Mesenchymal stem cell (in vitro differentiated cells and primary cell): Measurements from ENCODE around the gene C2orf81.
A peak's percentile ranks its signal among the peaks of the same experiment; 100 is the strongest.
"Not testable (repeated sequence)": the region's sequence is repeated elsewhere in the genome, so short reads cannot be mapped to it uniquely, and the experiment has no call there.

Experiments
- DNase-seq: peaks from one replicate; pipeline ENCODE4 v3.0.0-alpha.2; 2013
- H2AFZ ChIP-seq: one replicate; pipeline ENCODE4 v1.6.1; 2013; ENCODE audit warnings: low read depth, mild to moderate bottlenecking, control low read depth, inconsistent platforms, low read length, moderate library complexity
- H2AK5ac ChIP-seq: 2 replicates; pipeline ENCODE4 v1.6.1; 2013; ENCODE audit warnings: low read length, moderate library complexity, mild to moderate bottlenecking, inconsistent platforms; ENCODE audit not compliant: severe bottlenecking
- H2BK120ac ChIP-seq: one replicate; pipeline ENCODE4 v1.6.1; 2013; ENCODE audit warnings: low read depth, mild to moderate bottlenecking, inconsistent platforms, low read length, moderate library complexity
- H2BK12ac ChIP-seq, 2 experiments: one replicate each; pipeline ENCODE4 v1.6.1; 2013; ENCODE audit warnings: inconsistent platforms in 2 of 2, low read length in 2 of 2, mild to moderate bottlenecking in 2 of 2, moderate library complexity in 2 of 2, control low read depth in 1 of 2
- H2BK15ac ChIP-seq: one replicate; pipeline ENCODE4 v1.6.1; 2013; ENCODE audit warnings: mild to moderate bottlenecking, low read depth, inconsistent platforms; ENCODE audit not compliant: poor library complexity, severe bottlenecking
- H2BK5ac ChIP-seq: 2 replicates; pipeline ENCODE4 v1.6.1; 2013; ENCODE audit warnings: low read depth, mild to moderate bottlenecking, low read length, control low read depth, inconsistent platforms; ENCODE audit not compliant: poor library complexity, severe bottlenecking
- H3K14ac ChIP-seq, 2 experiments: one replicate each; pipeline ENCODE4 v1.6.1; 2013; ENCODE audit warnings: inconsistent platforms in 2 of 2, low read length in 2 of 2, control low read depth in 1 of 2, mild to moderate bottlenecking in 1 of 2, moderate library complexity in 1 of 2
- H3K18ac ChIP-seq, 2 experiments: one replicate each; pipeline ENCODE4 v1.6.1; 2013; ENCODE audit warnings: inconsistent platforms in 2 of 2, low read length in 2 of 2, control low read depth in 1 of 2, low read depth in 1 of 2, mild to moderate bottlenecking in 1 of 2
- H3K23ac ChIP-seq, 2 experiments: one replicate each; pipeline ENCODE4 v1.6.1; 2013; ENCODE audit warnings: inconsistent platforms in 2 of 2, low read length in 2 of 2, mild to moderate bottlenecking in 2 of 2, moderate library complexity in 2 of 2, control low read depth in 1 of 2
- H3K27ac ChIP-seq: 2 replicates; pipeline ENCODE4 v1.5.1; 2013; ENCODE audit warnings: mild to moderate bottlenecking, moderate library complexity, low read length, control low read depth, inconsistent platforms; ENCODE audit not compliant: poor library complexity, severe bottlenecking
- H3K27me3 ChIP-seq, 2 experiments: 2 replicates each; pipeline versions ENCODE4 v1.6.1 to v1.7.0; 2013; ENCODE audit warnings: low read length in 2 of 2, mild to moderate bottlenecking in 2 of 2, moderate library complexity in 2 of 2, control low read depth in 1 of 2, inconsistent platforms in 1 of 2; ENCODE audit not compliant: control insufficient read depth in 1 of 2, insufficient read depth in 1 of 2
- H3K36me3 ChIP-seq, 2 experiments: 2 replicates each; pipeline versions ENCODE4 v1.6.1 to v1.7.0; 2013; ENCODE audit warnings: low read length in 2 of 2, control low read depth in 1 of 2, inconsistent platforms in 1 of 2, low read depth in 1 of 2, mild to moderate bottlenecking in 1 of 2; ENCODE audit not compliant: insufficient read depth in 2 of 2, control insufficient read depth in 1 of 2
- H3K4ac ChIP-seq, 2 experiments: one replicate each; pipeline ENCODE4 v1.6.1; 2013; ENCODE audit warnings: inconsistent platforms in 2 of 2, low read length in 2 of 2, mild to moderate bottlenecking in 2 of 2, moderate library complexity in 2 of 2, control low read depth in 1 of 2, low read depth in 1 of 2
- H3K4me1 ChIP-seq: 2 replicates; pipeline ENCODE4 v1.6.1; 2013; ENCODE audit warnings: low read depth, low read length, control low read depth; ENCODE audit not compliant: control insufficient read depth, insufficient read depth
- H3K4me2 ChIP-seq: 2 replicates; pipeline ENCODE4 v1.6.1; 2013; ENCODE audit warnings: low read length, mild to moderate bottlenecking, inconsistent platforms; ENCODE audit not compliant: poor library complexity, severe bottlenecking
- H3K4me3 ChIP-seq, 2 experiments: 2 replicates each; pipeline versions ENCODE4 v1.5.1 to v1.7.0; 2013; ENCODE audit warnings: low read length in 2 of 2, mild to moderate bottlenecking in 2 of 2, control low read depth in 1 of 2, low read depth in 1 of 2; ENCODE audit not compliant: insufficient read depth in 1 of 2
- H3K79me1 ChIP-seq: replicated peaks from 2 replicates; pipeline ENCODE4 v1.6.1; 2013; ENCODE audit warnings: mild to moderate bottlenecking, control low read depth, low read length, inconsistent platforms; ENCODE audit not compliant: poor library complexity, severe bottlenecking
- H3K9ac ChIP-seq: 2 replicates; pipeline ENCODE4 v1.7.0; 2013; ENCODE audit warnings: mild to moderate bottlenecking, low read length, moderate library complexity
- H3K9me3 ChIP-seq: 2 replicates; pipeline ENCODE4 v1.7.0; 2013; ENCODE audit warnings: mild to moderate bottlenecking, low read length; ENCODE audit not compliant: control insufficient read depth
- H4K8ac ChIP-seq: one replicate; pipeline ENCODE4 v1.6.1; 2013; ENCODE audit warnings: inconsistent platforms, mild to moderate bottlenecking, low read length, moderate library complexity
- H4K91ac ChIP-seq: one replicate; pipeline ENCODE4 v1.6.1; 2013; ENCODE audit warnings: mild to moderate bottlenecking, low read length, inconsistent platforms
- WGBS: methylation state at CpG from one replicate; pipeline ENCODE4 v1.1.7; 2013; ENCODE audit warnings: mixed read lengths; 5-methylcytosine and 5-hydroxymethylcytosine counted together

The C2orf81 gene

DNA sequence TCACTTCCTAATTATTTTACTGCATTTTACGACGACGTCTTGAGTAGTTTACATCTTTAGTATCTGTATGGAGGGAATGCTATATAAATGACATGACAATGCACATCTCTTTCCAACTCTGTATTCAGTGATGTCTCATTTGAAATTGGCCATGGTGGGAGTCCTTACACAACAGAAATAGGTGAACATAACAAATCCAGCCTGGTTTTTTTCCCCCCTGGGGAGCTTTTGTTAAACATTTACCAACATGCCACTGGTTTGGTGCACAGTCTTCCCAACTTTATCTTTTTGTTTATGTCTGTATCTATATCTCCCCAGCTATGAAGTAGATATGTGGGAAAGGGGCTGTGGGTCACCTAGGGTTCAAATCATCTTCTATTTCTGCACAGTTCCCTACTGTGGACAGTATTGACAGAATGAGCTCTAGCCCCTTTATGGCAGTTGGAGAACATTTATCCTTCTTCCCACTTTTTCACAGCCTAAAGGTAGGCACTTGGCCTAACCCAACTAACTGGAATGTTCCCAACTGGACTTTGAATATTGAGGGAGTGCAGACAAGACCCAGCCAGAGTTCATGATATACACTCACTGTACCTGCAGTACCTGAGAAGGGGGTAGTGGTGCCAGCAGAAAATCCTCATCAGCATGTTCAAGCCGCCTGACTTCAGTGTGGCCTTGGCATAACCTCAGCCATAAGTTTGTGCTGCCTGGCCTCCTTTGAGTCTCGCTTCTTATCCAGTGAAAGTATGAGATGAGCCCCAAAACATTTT lies 26.0 kb upstream of the C2orf81 start:
- H3K4me1 ChIP-seq, result peaks cover 11% of the 10 kb centered on the region
- H3K23ac ChIP-seq, result no peak overlapping the region
- H3K14ac ChIP-seq, result no peak overlapping the region
- no peak overlapping the region for H3K9ac ChIP-seq
- no peaks in the 10 kb centered on the region for H3K79me1 ChIP-seq
- H3K36me3 ChIP-seq, result no peaks in the 10 kb centered on the region
- H4K8ac ChIP-seq, result no peak overlapping the region
- no peak overlapping the region for H2BK5ac ChIP-seq
- 94% methylated on average over 1 of the region's 5 CpGs for WGBS
- H3K27ac ChIP-seq, result no peak overlapping the region
- no peak overlapping the region for H3K4ac ChIP-seq
- no peaks in the 10 kb centered on the region for H3K9me3 ChIP-seq
- no peak overlapping the region for H2AFZ ChIP-seq
- no peak overlapping the region for H2AK5ac ChIP-seq
- no peak overlapping the region for H2BK120ac ChIP-seq
- H2BK12ac ChIP-seq, result peak overlapping the region in 1 of 2 experiments; percentile 11
- no peak overlapping the region for H4K91ac ChIP-seq
- no peak for DNase-seq
- H3K18ac ChIP-seq, result no peak overlapping the region
- H3K27me3 ChIP-seq, result no peaks in the 10 kb centered on the region
- H3K4me2 ChIP-seq, result no peak overlapping the region
- H2BK15ac ChIP-seq, result no peak overlapping the region
- no peak overlapping the region for H3K4me3 ChIP-seq

DNA sequence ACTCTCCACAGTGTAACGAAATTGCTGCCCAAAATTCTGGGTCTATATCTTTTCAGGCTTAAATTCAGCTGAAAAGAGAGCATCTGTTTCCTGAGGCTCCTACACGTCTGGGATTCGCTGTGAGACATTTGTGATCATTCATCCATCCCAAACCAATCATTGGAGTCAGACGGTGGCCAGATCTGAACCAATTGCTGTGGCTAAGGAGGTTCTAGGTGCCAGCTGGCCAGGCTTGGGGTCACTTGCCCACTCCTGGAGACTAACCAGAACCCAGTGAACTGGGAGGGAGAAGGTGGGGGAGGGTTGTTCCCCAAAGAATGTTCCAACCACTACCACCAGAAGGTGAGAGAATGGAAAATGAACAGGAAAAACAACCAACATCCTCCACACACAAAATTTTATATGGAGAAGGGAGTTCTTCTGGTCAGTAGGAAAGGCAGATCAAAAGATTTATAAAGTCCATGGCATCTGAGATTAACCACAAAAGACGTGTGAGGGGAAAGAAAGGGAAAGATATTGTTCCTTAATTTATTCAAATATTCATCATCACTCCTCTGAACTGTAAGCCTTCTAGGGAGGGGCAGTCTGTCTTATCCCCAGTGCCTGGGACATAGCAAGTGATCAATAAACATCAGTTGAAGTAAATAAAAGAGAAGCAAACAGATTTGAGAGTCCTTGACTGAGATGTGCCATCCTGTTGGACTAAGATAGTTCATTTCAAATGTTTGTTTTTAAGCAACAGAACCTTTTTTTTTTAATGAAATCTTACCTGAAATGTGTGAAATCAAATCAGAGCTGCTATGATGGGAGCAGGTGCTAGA lies 23.3 kb upstream of the C2orf81 start:
- H4K91ac ChIP-seq, result no peak overlapping the region
- H3K18ac ChIP-seq, result no peak overlapping the region
- no peak overlapping the region for H2BK15ac ChIP-seq
- H3K36me3 ChIP-seq, result no peaks in the 10 kb centered on the region
- H2AK5ac ChIP-seq, result no peak overlapping the region
- no peak overlapping the region for H3K9ac ChIP-seq
- H3K23ac ChIP-seq, result no peak overlapping the region
- no peaks in the 10 kb centered on the region for H3K79me1 ChIP-seq
- H3K4me2 ChIP-seq, result peak overlapping the region; percentile 50
- no peak overlapping the region for H4K8ac ChIP-seq
- WGBS, result 66% methylated on average over 4 of the region's 5 CpGs
- H3K9me3 ChIP-seq, result no peaks in the 10 kb centered on the region
- H3K4ac ChIP-seq, result no peak overlapping the region
- H3K4me1 ChIP-seq, result peaks cover 20% of the 10 kb centered on the region
- no peak overlapping the region for H2BK5ac ChIP-seq
- H3K27me3 ChIP-seq, result peaks cover 0 to 12% of the 10 kb centered on the region in 2 experiments
- DNase-seq, result no peak
- no peak overlapping the region for H2BK12ac ChIP-seq
- H2AFZ ChIP-seq, result no peak overlapping the region
- no peak overlapping the region for H3K14ac ChIP-seq
- H3K4me3 ChIP-seq, result no peak overlapping the region
- H2BK120ac ChIP-seq, result no peak overlapping the region
- peak overlapping the region; percentile 14 for H3K27ac ChIP-seq

GRCh38 chr2:74442483-74443297 lies 21.3 kb upstream of the C2orf81 start:
- H3K79me1 ChIP-seq, result peaks cover 11% of the 10 kb centered on the region
- not testable (repeated sequence) for H3K9me3 ChIP-seq, H3K23ac ChIP-seq, H2BK15ac ChIP-seq, H3K27ac ChIP-seq, H4K91ac ChIP-seq, H3K36me3 ChIP-seq, H2AFZ ChIP-seq, H4K8ac ChIP-seq, H2BK5ac ChIP-seq, H2BK120ac ChIP-seq, H3K14ac ChIP-seq, DNase-seq, H3K4ac ChIP-seq, H3K18ac ChIP-seq, H2BK12ac ChIP-seq, H2AK5ac ChIP-seq
- H3K4me3 ChIP-seq, result peak overlapping the region; percentile 56 to 62
- 93% methylated on average over 15 of the region's 16 CpGs for WGBS
- peaks cover 31% of the 10 kb centered on the region for H3K4me1 ChIP-seq
- peak overlapping the region; percentile 82 for H3K4me2 ChIP-seq
- peak overlapping the region; percentile 38 for H3K9ac ChIP-seq
- peaks cover 0 to 12% of the 10 kb centered on the region in 2 experiments for H3K27me3 ChIP-seq
